Lower leg skin (tissue), 3 donors: ENCODE measurements around the gene ZNF692.

ENCODE experiments used
- POLR2A ChIP-seq, 2 donors: fragments of 450-650 bp; IDR thresholded peaks; one replicate each; pipeline ENCODE4 v1.6.1; 2016 to 2017; ENCODE audit warnings: antibody characterized with exemption in 2 of 2, mild to moderate bottlenecking in 1 of 2, moderate library complexity in 1 of 2
- TF ChIP-seq, protein P1 (sequence below), 3 donors: fragments of 450-650 bp; IDR thresholded peaks; one replicate each; pipeline ENCODE4 v1.5.1; 2016; ENCODE audit warnings: antibody characterized with exemption in 3 of 3, mild to moderate bottlenecking in 3 of 3, moderate library complexity in 2 of 3

GRCh38 chr1:248831842-248832241 lies 27.0 kb downstream of the ZNF692 start:
- TF ChIP-seq, protein P1, sequence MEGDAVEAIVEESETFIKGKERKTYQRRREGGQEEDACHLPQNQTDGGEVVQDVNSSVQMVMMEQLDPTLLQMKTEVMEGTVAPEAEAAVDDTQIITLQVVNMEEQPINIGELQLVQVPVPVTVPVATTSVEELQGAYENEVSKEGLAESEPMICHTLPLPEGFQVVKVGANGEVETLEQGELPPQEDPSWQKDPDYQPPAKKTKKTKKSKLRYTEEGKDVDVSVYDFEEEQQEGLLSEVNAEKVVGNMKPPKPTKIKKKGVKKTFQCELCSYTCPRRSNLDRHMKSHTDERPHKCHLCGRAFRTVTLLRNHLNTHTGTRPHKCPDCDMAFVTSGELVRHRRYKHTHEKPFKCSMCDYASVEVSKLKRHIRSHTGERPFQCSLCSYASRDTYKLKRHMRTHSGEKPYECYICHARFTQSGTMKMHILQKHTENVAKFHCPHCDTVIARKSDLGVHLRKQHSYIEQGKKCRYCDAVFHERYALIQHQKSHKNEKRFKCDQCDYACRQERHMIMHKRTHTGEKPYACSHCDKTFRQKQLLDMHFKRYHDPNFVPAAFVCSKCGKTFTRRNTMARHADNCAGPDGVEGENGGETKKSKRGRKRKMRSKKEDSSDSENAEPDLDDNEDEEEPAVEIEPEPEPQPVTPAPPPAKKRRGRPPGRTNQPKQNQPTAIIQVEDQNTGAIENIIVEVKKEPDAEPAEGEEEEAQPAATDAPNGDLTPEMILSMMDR (IDR thresholded peaks at IDR 0.05) = no peak
- TF ChIP-seq POLR2A (IDR thresholded peaks at IDR 0.05) = no peak
